ENCODE measurements around the gene NR2F1. TPM values are rescaled to one million over a fixed set of nuclear protein-coding genes. Genes with fewer than 3 reads are reported as not detected.
A peak's percentile ranks its signal among the peaks of the same experiment; 100 is the strongest.

NR2F1 gene
- total and polyA plus RNA-seq, 2 donors (not counting 3 experiments of a cell fraction or from before 2014, with no cell fraction given): 21.5 to 38.7 TPM

- peaks cover 13% of the 10 kb centered on the region for H3K4me1 ChIP-seq (ENCODE audit: control insufficient read depth, extremely low read depth, insufficient read depth, low read length)
- CTCF ChIA-PET: interaction anchor here (0.9 to 4.2 kb wide), 7 partner anchors 209 to 892 kb away, joined by 3 to 28 read pairs (median 9); no protein-coding TSS in a partner anchor
- peak overlapping the region; percentile 72 for H3K27ac ChIP-seq (ENCODE audit: insufficient read depth, low read depth, low read length)
- peak; percentile 65 for DNase-seq (ENCODE audit: low read depth, low spot score)
- H3K36me3 ChIP-seq (ENCODE audit: control insufficient read depth in 2 of 2, extremely low read depth in 1 of 2, insufficient read depth in 2 of 2, low read length in 2 of 2): no peaks in the 10 kb centered on the region
- peaks cover 43% of the 10 kb centered on the region for H3K79me2 ChIP-seq (ENCODE audit: control insufficient read depth, insufficient read depth, low read length)
- peak overlapping the region; percentile 64 to 93 (median 76) for H3K4me3 ChIP-seq (replicated peaks in 1 of 3; ENCODE audit: insufficient read depth in 1 of 3, low read depth in 1 of 3, low read length in 3 of 3)
- no peaks in the 10 kb centered on the region for H3K9me3 ChIP-seq (replicated peaks; ENCODE audit: control insufficient read depth, insufficient read depth, low read length)
- peak overlapping the region; percentile 65 for H3K9ac ChIP-seq (replicated peaks; ENCODE audit: extremely low read depth, insufficient read depth, low read length)
- dilution Hi-C loops (cut with MboI; ENCODE audit: extremely low pct_ligation_motif_present, low sequenced_read_pairs): no loop called here
- FAIRE-seq: peak; percentile 72
- TF ChIP-seq CTCF (IDR thresholded peaks at IDR 0.05; ENCODE audit: extremely low read depth in 1 of 2, insufficient read depth in 1 of 2, low read depth in 1 of 2, low read length in 2 of 2) (no peak), POLR2A (IDR thresholded peaks at IDR 0.05; ENCODE audit: low read depth, low read length) (peak; percentile 26)
- H3K27me3 ChIP-seq (ENCODE audit: control insufficient read depth in 2 of 2, insufficient read depth in 2 of 2, low read length in 2 of 2): no peaks in the 10 kb centered on the region
- no peaks in the 10 kb centered on the region for H4K20me1 ChIP-seq (replicated peaks; ENCODE audit: control insufficient read depth, extremely low read depth, insufficient read depth, low read length)
- peak overlapping the region; percentile 28 for H3K4me2 ChIP-seq (ENCODE audit: insufficient read depth, low read length)
- TSS peak; percentile 1 for BruUV-seq (replicated peaks)
- intact Hi-C loops (cut with micrococcal nuclease): loop anchor here (1.0 to 10.0 kb wide), 10 partner anchors 83 to 1273 kb away; no protein-coding TSS in a partner anchor
- no peaks in the 10 kb centered on the region for H3K9me1 ChIP-seq (replicated peaks; ENCODE audit: control insufficient read depth, extremely low read depth, insufficient read depth, low read length)
- peak overlapping the region; percentile 63 for H2AFZ ChIP-seq (ENCODE audit: low read depth, low read length)
- POLR2A ChIA-PET: no interaction called here
These were observed 2.7 kb upstream of the NR2F1 start for GRCh38 chr5:93580063-93580926.

GRCh38 chr5:93580927-93581445 lies 2.0 kb upstream of the NR2F1 start, which contains the start of gene NR2F1-AS1:
Gene NR2F1-AS1 (minus strand): TSS chr5:93581219.
- peaks cover 17% of the 10 kb centered on the region for H3K4me1 ChIP-seq (ENCODE audit: control insufficient read depth, extremely low read depth, insufficient read depth, low read length)
- ChIA-PET POLR2A (no interaction called here), CTCF (interaction anchor here (0.9 to 4.2 kb wide), 5 partner anchors 219 to 893 kb away, joined by 3 to 28 read pairs (median 10); no protein-coding TSS in a partner anchor)
- dilution Hi-C loops (cut with MboI; ENCODE audit: extremely low pct_ligation_motif_present, low sequenced_read_pairs): no loop called here
- no peaks in the 10 kb centered on the region for H4K20me1 ChIP-seq (replicated peaks; ENCODE audit: control insufficient read depth, extremely low read depth, insufficient read depth, low read length)
- TF ChIP-seq POLR2AphosphoS5 (IDR thresholded peaks at IDR 0.05; ENCODE audit: insufficient read depth, low read depth, low read length) (peak; percentile 4), EZH2 (IDR thresholded peaks at IDR 0.05; ENCODE audit: borderline replicate concordance, low read depth, low read length, severe bottlenecking) (no peak), FOS (IDR thresholded peaks at IDR 0.05; ENCODE audit: borderline replicate concordance, insufficient read depth, low read length) (no peak)
- no peaks in the 10 kb centered on the region for H3K27me3 ChIP-seq (ENCODE audit: control insufficient read depth in 2 of 2, insufficient read depth in 2 of 2, low read length in 2 of 2)
- H3K9ac ChIP-seq (replicated peaks; ENCODE audit: extremely low read depth, insufficient read depth, low read length): peak within 1 kb of the TSS; percentile 95
- H3K4me2 ChIP-seq (ENCODE audit: insufficient read depth, low read length): peak within 1 kb of the TSS; percentile 96
- intact Hi-C loops (cut with micrococcal nuclease): loop anchor here (1.0 to 10.0 kb wide), 13 partner anchors 84 to 1274 kb away; no protein-coding TSS in a partner anchor
- peak within 1 kb of the TSS; percentile 86 for H3K27ac ChIP-seq (ENCODE audit: insufficient read depth, low read depth, low read length)
- BruUV-seq (replicated peaks): TSS peak; percentile 40
- H2AFZ ChIP-seq (ENCODE audit: low read depth, low read length): peak within 1 kb of the TSS; percentile 63
- H3K79me2 ChIP-seq (ENCODE audit: control insufficient read depth, insufficient read depth, low read length): peaks cover 50% of the 10 kb centered on the region
- no peaks in the 10 kb centered on the region for H3K9me3 ChIP-seq (replicated peaks; ENCODE audit: control insufficient read depth, insufficient read depth, low read length)
- DNase-seq (ENCODE audit: low read depth, low spot score) (no peak), FAIRE-seq (no peak)
- peak within 1 kb of the TSS; percentile 66 to 93 (median 76) for H3K4me3 ChIP-seq (replicated peaks in 1 of 3; ENCODE audit: insufficient read depth in 1 of 3, low read depth in 1 of 3, low read length in 3 of 3)
- H3K9me1 ChIP-seq (replicated peaks; ENCODE audit: control insufficient read depth, extremely low read depth, insufficient read depth, low read length): no peaks in the 10 kb centered on the region
- H3K36me3 ChIP-seq (ENCODE audit: control insufficient read depth in 2 of 2, extremely low read depth in 1 of 2, insufficient read depth in 2 of 2, low read length in 2 of 2): no peaks in the 10 kb centered on the region
